ENCODE data around the gene ZC3H11A.
A peak's percentile ranks its signal among the peaks of the same experiment; 100 is the strongest.
"Not testable (repeated sequence)": the region's sequence is repeated elsewhere in the genome, so short reads cannot be mapped to it uniquely, and the experiment has no call there.

Gene ZC3H11A

DNA sequence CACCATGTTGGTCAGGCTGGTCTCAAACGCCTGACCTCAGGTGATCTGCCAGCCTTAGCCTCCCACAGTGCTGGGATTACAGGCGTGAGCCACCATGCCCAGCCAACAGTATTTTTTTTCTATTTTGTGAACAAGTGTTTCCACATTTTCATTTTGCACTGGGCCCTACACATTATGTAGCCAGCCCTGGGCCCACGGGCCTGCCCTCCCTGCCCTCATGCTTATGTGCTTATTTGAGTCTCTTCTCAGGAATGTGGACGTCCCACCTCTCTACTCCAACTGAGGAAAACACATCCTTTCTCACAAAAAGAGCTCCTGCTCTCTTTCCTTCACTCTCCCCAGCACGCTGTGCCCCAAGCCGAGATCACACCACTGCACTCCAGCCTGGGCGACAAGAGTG is 13.5 kb upstream of the ZC3H11A start:
- DNase-seq (ENCODE audit: low read depth): no peak

DNA sequence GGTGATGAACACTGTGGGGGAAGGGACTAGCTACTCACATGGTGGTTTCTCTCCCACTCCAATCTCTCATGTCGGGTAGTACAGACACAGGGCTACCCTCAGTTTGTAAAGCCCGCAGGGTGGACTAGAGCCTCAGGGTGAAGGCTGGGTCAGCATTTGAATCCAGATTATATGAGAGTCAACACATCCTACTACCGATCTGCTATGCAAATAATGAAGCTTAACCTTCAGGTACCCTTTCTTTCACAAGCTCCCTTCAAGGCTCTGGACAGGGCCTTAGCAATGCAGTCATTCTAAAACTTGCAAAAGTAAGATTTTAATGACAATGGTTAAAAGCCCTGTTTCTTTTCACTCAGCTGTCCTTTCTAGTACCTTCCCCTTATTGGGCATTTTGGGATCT is 5.5 kb upstream of the ZC3H11A start:
- DNase-seq (ENCODE audit: low read depth): no peak

DNA sequence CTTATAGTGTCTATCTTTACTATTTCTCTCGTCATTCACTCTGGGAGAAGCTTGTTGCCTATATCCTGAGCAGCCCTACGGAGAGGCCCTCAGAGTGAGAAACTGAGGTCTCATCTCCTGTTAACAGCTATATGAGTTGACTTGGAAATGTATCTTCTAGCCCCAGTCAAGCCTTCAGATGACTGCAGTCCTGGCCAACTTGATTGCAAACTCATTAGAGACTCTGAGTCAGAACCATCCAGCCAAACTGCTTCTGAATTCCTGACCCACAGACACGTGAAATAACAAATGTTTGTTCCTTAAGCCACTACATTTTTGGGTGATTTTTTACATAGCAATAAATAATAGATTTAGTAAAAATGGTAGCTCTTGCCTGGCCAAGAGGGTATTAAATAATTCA is 3.9 kb upstream of the ZC3H11A start:
- DNase-seq (ENCODE audit: low read depth): no peak

DNA sequence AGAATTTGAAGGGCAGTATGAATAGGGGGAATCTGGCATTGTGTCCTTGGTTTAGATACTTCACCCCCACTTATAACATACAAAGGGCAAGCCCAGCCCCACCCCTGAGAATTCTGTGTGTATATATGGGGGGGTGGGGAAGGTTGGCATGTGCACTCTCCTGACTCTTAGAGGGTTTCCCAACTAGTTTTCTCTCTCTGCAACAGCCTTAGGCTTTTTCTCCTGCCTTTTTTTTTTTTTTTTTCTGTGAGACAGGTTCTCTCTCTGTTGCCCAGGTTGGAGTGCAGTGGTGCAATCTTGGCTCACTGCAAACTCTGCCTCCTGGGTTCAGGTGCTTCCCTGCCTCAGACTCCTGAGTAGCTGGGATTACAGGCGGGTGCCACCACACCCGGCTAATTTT is 2.9 kb upstream of the ZC3H11A start:
- DNase-seq (ENCODE audit: low read depth): no peak

DNA sequence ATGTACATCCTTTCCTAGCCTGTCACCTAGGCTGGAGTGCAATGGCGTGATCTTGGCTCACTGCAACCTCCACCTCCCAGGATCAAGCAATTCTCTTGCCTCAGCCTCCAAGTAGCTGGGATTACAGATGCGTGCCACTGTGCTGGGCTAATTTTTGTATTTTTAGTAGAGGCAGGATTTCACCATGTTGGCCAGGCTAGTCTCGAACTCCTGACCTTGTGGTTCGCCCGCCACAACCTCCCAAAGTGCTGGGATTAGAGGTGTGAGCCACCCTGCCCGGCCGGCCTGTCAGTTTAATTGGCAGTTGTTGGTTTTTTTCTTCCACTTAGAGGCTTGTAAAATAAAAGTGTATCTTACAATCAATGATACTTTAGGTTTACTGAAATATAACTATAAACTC is 1.9 kb upstream of the ZC3H11A start:
- DNase-seq (ENCODE audit: low read depth): not testable (repeated sequence)

DNA sequence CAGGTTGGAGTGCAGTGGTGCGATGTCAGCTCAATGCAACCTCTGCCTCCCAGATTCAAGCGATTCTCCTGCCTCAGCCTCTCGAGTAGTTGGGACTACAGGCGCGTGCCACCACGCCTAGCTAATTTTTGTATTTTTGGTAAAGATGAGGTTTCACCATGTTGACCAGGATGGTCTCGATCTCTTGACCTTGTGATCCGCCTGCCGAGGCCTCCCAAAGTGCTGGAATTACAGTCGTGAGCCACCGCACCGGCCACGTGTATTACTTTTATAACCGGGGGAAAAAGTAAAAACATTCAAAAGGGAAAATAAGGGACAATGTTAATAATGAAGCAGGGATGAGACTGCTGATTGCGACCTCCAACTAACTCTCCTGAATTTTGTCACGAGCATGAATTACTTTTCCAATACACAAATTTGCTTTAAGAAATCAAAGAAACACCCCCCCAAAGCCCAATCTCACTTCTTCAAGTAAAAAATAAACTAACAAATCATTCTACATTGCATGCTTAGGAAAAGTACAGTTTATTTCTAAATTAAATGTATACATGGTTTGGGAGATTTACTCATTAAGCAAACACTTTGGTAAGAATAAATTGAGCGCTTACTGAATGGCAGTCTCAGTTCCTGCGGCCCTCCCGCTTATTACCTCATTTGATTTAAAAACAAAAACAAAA is 521 bp upstream of the ZC3H11A start:
- no peak for DNase-seq (ENCODE audit: low read depth)

DNA sequence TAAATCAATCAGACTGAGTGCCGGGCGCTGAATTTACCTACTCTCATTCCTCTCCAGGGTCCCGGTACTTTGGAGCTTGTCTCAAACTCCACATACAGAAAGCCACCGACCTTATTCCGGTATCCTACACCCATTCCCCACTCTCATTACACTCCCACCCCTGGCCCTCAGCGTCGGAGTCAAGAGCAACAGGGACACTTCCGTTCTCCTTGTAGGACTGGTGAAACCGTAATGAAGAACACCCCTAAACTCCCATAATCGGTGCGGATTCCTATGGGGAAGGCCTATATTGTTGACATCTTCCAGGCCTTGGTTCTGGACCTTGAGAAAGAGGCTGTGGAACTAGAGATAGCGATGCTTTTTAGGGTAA is 798 bp downstream of the ZC3H11A start:
- DNase-seq (ENCODE audit: low read depth): peak; percentile 16

DNA sequence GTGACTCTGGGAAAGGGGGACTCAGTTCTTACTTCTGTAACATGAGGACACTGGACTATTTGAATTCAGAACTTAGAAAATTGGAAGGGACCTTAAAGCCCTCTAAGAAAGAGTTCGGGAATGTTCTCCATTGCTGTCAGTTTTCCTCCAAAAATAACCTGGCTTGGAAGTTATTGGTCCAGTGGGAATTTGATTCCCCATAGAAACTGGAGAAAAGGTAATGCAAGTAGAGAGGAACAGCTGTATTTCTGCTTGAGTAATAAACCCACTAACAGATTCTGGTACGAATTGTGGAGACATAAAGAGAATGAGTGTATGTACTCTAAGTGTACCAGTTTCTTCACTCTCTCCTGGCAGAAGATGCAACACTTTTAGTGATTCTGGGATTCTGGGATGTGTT is 1.8 kb downstream of the ZC3H11A start:
- no peak for DNase-seq (ENCODE audit: low read depth)

DNA sequence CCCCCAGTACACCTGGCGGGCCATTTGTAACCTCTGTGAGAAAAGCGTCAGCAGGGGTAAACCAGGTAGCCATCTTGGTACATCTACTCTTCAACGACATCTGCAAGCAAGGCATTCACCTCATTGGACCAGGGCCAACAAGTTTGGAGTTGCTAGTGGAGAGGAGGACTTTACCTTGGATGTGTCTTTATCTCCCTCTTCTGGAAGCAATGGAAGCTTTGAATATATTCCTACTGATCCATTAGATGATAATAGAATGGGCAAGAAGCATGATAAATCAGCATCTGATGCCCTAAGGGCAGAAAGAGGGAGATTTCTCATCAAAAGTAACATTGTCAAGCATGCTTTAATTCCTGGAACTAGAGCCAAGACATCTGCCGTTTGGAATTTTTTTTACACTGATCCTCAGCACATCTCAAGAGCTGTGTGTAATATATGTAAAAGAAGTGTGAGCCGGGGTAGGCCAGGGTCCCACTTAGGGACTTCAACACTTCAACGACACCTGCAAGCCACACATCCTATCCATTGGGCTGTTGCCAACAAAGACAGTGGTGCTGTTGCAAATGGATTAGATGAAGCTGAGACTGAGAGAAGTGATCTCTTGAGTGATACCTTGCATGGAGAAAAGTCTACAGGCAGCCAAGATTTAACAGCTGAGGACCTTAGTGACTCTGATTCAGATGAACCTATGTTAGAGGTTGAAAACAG is 2.7 kb downstream of the ZC3H11A start:
- DNase-seq (ENCODE audit: low read depth): peak; percentile 23

DNA sequence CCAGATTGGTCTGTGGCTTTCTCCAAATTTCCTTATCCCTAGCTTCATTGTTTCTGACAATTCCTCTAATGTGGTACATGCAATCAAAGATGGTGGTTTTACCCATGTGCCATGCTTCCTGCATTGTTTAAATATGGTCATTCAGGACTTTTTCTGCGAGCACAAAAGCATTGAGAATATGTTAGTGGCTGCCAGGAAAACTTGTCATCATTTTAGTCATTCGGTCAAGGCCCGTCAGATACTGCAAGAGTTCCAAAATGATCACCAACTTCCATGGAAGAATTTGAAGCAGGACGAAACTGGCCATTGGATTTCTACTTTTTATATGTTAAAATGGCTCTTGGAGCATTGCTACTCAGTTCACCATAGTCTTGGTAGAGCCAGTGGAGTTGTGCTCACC is 3.7 kb downstream of the ZC3H11A start:
- no peak for DNase-seq (ENCODE audit: low read depth)

DNA sequence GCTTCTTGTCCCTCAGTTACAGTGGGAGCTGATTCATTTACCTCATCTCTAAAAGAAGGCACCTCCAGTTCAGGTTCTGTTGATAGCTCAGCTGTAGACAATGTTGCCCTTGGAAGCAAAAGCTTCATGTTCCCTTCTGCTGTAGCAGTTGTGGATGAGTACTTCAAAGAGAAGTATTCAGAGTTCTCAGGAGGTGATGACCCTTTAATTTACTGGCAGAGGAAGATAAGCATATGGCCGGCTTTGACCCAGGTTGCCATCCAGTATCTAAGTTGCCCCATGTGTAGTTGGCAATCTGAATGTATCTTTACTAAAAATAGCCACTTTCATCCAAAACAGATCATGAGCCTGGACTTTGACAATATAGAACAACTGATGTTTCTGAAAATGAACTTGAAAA is 4.5 kb downstream of the ZC3H11A start:
- no peak for DNase-seq (ENCODE audit: low read depth)

DNA sequence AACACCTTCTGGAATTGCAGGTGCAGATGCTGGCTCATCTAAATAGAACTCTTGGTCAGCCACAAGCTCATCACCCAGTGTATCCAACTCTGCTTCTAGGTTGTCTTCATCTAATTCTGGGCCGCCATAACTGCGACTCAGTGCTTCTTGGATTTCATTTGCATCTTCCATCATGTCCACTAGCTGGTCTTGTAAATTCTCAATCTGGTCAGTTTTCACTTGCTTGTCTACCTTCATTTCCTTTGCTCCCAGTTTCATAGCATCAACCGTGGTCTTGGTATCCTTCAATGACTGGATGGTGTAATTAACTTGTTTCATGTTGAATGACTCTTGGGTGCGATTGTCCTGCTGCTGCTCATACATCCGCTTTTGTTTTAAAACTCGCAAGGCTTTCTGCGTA is 10.3 kb downstream of the ZC3H11A start:
- no peak for DNase-seq (ENCODE audit: low read depth)

DNA sequence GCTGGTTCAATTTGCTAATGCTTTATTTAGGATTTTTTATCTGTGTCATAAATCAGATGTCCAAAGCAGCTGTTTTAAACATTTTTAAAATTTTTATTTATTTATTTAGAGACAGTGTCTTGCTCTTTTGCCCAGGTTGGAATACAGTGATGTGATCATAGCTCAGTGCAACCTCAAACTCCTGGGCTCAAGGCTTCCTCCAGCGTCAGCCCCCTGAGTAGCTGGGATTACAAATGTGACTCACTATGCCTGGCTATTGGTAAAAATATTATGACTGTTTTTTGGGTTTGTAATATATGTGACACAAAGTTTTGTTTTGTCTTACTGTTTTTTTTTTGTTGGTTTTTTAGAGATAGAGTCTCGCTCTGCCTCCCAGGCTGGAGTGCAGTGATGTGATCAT is 11.8 kb downstream of the ZC3H11A start:
- peak; percentile 83 for DNase-seq (ENCODE audit: low read depth)

DNA sequence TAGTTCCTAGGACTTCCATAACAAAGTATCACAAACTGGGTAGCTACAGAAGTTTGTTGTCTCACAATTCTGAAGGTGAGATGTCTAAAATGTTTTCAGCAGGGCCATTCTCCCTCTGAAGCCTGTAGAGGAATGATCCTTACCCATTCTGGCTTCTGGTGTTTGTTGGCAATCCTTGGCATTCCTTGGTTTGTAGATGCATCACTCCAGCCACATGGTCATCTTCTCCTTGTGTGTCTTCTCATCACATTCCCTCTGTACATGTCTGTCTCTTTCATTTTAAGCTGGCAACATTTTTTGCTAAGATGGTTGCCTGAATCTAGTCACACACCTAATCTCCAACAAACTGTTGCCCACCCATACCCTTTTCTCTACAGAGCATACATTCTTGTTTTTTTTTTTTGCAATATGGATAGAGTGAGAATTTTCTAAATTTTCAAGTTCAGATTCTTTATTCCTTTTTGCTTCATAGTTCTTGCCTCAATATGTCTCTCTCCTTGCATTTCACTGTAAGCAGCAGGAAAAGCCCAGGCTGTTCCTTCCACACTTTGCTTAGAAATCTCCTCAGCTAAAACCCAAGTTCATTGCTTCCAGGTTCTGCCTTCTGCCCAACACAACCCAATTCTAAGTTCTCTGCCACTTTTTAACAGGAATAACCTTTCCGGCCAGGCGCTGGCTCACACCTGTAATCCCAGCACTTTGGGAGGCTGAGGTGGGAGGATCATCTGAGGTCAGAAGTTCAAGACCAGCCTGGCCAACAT is 18.3 kb downstream of the ZC3H11A start:
- DNase-seq (ENCODE audit: low read depth): no peak

DNA sequence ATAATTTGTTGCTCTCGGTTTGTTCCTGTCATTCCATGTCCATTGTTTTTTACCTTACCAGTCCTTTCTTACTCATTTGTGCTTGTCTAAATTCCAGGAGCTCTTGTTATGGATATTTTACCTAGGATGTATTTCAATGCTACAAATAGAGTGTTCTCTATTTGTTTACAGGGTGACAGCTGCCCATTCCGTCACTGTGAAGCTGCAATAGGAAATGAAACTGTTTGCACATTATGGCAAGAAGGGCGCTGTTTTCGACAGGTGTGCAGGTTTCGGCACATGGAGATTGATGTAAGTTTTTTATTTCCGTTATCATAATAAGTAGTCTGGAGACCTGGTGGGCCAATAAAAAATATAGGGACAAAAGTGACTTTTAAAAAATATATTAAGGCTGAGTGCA is 23.0 kb downstream of the ZC3H11A start:
- no peak for DNase-seq (ENCODE audit: low read depth)

DNA sequence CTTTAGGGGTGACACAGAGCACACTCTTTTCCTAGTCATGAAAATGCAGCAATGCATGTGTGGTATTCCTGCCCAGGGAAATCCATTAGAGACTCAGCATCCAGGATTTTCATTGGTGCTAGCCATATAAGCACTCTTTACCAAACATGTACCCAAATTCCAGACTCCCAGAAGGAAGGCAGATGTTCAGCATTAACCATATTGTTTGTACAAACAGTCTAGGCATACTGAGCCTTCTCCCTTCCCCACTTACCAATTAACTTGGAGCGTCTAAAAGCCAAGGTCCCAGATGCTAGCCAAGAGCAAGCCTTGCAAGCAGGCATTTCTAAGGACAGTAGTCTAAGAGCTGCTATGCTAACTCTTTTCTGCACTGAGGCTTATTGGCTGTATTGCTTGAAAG is 27.9 kb downstream of the ZC3H11A start:
- DNase-seq (ENCODE audit: low read depth): no peak

DNA sequence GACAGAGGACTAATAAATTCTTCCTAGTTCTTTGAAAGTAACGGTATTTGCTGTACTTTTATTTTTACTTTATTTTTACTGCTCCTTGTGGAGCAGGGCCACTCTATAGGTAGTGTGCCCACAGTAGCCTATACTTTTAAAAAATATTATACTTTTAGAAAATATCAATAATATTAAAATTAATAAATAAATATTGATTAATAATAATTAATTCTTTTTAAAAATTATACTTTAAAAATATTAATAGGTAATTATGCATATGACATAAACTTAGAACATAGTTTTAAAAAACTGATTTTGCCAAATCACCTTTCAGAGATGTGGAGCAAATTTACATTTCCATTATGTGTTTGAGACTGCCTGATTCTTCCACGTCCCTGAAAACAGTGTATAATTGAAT is 30.8 kb downstream of the ZC3H11A start:
- DNase-seq (ENCODE audit: low read depth): no peak

DNA sequence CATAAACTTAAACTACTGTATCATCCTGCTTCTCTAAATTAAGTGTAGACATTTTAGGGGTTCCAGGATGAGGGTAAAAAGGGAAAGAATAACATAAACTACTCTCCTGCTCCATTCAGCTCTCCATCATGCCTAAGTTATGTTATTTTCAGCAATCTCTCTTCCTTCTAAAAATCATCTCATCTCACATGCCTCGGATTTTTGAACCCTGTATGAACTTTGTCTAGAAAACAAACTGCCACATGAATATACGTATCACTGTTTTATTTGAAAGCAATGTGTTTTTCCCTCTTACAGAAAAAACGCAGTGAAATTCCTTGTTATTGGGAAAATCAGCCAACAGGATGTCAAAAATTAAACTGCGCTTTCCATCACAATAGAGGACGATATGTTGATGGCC is 32.6 kb downstream of the ZC3H11A start:
- no peak for DNase-seq (ENCODE audit: low read depth)

DNA sequence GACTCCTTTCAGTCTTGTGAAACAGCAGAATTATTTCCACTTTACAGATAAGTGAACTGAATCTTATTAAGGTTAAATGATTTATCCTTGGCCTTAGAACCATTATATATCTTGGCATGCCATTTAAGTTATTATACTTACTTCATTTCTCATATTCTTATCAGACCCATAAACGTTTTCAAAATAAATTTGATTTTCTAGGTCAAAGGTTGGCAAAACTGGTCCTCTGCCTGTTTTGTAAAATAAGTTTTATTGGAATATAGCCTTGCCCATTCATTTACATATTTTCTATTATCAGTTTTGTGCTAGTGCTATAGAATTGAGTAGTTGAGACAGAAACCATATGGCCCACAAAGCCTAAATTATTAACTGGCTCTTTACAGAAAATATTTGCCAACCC is 33.1 kb downstream of the ZC3H11A start:
- no peak for DNase-seq (ENCODE audit: low read depth)

DNA sequence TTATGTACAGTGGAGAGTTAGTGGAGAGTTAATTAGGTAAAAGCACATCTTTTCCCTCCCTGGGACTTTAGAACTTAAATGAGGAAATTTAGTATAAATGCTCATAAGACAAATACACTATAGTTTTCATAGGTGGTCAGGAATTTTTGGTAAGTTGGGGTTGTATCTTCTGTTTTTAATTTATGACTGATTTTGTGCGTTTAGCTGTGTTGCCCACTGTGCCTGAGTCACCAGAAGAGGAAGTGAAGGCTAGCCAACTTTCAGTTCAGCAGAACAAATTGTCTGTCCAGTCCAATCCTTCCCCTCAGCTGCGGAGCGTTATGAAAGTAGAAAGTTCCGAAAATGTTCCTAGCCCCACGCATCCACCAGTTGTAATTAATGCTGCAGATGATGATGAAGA is 33.8 kb downstream of the ZC3H11A start:
- DNase-seq (ENCODE audit: low read depth): not testable (repeated sequence)

DNA sequence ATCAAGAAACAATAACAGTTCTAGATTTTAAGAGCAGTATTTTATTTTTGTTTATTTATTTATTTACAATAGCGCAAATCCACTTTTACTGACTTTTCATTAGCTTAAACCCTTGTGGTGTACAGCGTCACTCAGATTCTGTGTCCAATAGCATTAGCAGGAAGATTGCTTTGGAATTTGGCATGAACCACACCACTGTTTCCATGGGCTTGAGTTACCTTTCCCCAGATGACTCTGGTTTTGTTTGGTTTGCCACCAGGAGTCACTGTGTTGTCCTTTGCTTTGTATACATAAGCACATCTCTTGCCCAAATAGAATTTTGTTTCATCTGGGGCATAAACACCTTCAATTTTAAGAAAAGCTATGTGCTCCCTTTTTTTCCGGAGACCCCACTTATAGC is 40.1 kb downstream of the ZC3H11A start:
- no peak for DNase-seq (ENCODE audit: low read depth)

DNA sequence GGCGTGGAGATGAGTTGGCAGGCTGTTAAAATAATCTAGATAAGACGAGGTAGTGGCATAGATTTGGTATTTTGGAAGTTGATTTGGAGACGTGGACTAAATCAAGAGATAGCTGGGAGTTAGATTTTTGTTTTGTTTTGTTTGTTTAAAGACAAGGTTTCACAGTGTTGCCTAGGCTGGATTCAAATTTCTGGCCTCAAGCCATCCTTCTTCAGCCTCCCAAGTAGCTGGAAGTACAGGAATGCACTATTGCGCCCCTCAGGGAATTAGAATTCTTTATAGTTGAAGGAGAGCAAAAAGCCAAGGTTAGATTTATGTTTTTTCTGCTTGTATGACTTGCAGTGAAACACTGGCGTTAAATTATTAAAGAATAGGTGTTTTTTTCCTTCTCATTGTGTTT is 43.7 kb downstream of the ZC3H11A start:
- DNase-seq (ENCODE audit: low read depth): peak; percentile 24

DNA sequence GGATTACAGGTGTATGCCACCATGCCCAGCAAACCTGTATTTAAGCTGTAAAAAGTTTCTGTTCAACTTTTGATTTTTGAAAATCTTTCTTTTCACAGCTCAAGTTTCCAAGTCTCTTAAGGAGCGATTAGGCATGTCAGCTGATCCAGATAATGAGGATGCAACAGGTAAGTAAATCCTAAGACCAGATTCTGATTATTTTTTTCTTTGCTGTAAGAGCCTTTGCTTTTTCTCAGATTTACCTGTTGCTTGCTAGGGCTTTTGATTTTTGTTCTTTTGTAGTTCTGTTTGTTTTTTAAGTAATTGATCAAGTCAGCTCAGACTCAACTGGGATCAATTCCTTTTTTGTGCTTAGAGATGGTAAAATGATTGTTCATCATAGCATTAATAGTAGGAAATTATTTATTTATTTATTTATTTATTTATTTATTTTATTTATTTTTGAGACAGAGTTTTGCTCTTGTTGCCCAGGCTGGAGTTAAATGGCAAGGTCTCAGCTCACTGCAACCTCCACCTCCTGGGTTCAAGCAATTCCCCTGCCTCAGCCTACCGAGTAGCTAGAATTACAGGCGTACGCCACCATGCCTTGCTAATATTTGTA is 44.9 kb downstream of the ZC3H11A start:
- no peak for DNase-seq (ENCODE audit: low read depth)
